B cell (primary cell): ENCODE data around the gene AMMECR1L. TPM values are rescaled to one million over a fixed set of nuclear protein-coding genes. Genes with fewer than 3 reads are reported as not detected.

ENCODE experiments used
- ATAC-seq: fragments of 200-7000 bp; cut with Tn5 transposase; one replicate; pipeline ENCODE4 v1.10.0; 2021; ENCODE audit warnings: low read depth, mild to moderate bottlenecking, moderate number of reproducible peaks, moderate library complexity
- CTCF ChIA-PET: fragments of 350-600 bp; sonication (Branson Sonifier 250); formaldehyde crosslinking; loops from one replicate; lab custom pipeline; 2021; ENCODE audit warnings: antibody characterized with exemption, inconsistent platforms; lab: Charles Lee
- POLR2A ChIA-PET: fragments of 350-600 bp; sonication (Branson Sonifier 250); formaldehyde crosslinking; loops from one replicate; lab custom pipeline; 2021; ENCODE audit warnings: antibody characterized with exemption; lab: Charles Lee
- DNase-seq: peaks from one replicate; pipeline ENCODE4 v3.0.0; 2013
- H2AFZ ChIP-seq: 2 replicates; pipeline ENCODE4 v1.6.1; 2012; ENCODE audit warnings: mild to moderate bottlenecking, low read depth, low read length; ENCODE audit not compliant: insufficient read depth, poor library complexity, severe bottlenecking
- H3K27ac ChIP-seq, 2 donors: 1 replicate in 1 of 2; 2 replicates in 1 of 2; pipeline ENCODE4 v1.5.1; 2012 to 2013; ENCODE audit warnings: low read length in 2 of 2, mild to moderate bottlenecking in 2 of 2, moderate library complexity in 1 of 2
- H3K27me3 ChIP-seq, 4 experiments: fragments of 200-600 bp in 1 of 4; sonication (generic) in 1 of 4; replicated peaks in 1 of 4; 1 replicate in 2 of 4; 2 replicates in 2 of 4; pipeline versions ENCODE4 v1.6.1 to v1.7.0; 2013 to 2016; ENCODE audit warnings: low read length in 3 of 4, mild to moderate bottlenecking in 2 of 4, mixed read lengths in 1 of 4, moderate library complexity in 1 of 4; ENCODE audit not compliant: insufficient read depth in 4 of 4, control insufficient read depth in 3 of 4; ENCODE audit errors: control extremely low read depth in 1 of 4
- H3K36me3 ChIP-seq, 2 experiments: replicated peaks in 1 of 2; 1 replicate in 1 of 2; 2 replicates in 1 of 2; pipeline versions ENCODE4 v1.6.1 to v1.7.1; 2013; ENCODE audit warnings: low read length in 1 of 2; ENCODE audit not compliant: insufficient read depth in 2 of 2, control insufficient read depth in 1 of 2; ENCODE audit errors: control extremely low read depth in 1 of 2, extremely low read depth in 1 of 2
- H3K4me1 ChIP-seq, 2 donors: fragments of 200-600 bp in 1 of 2; sonication (generic) in 1 of 2; 1 replicate in 1 of 2; 2 replicates in 1 of 2; pipeline versions ENCODE4 v1.5.1 to v1.6.1; 2013 to 2017; ENCODE audit warnings: low read length in 2 of 2; ENCODE audit not compliant: control insufficient read depth in 2 of 2, insufficient read depth in 2 of 2
- H3K4me2 ChIP-seq: replicated peaks from 2 replicates; pipeline ENCODE3; 2012; ENCODE audit warnings: mild to moderate bottlenecking, low read depth, low read length; ENCODE audit not compliant: poor library complexity, severe bottlenecking
- H3K4me3 ChIP-seq, 5 experiments: fragments of 200-600 bp in 1 of 5; sonication (generic) in 1 of 5; 1 replicate in 3 of 5; 2 replicates in 2 of 5; pipeline versions ENCODE4 v1.5.1 to v1.7.0; 2011 to 2016; ENCODE audit warnings: low read length in 4 of 5, mild to moderate bottlenecking in 4 of 5, low read depth in 2 of 5, control low read depth in 1 of 5, moderate library complexity in 1 of 5; ENCODE audit not compliant: insufficient read depth in 1 of 5; ENCODE audit errors: control extremely low read depth in 1 of 5, extremely low read depth in 1 of 5
- H3K79me2 ChIP-seq: fragments of 200-600 bp; sonication (generic); one replicate; pipeline ENCODE4 v1.6.0; 2016; ENCODE audit warnings: low read length; ENCODE audit not compliant: control insufficient read depth, insufficient read depth
- H3K9ac ChIP-seq: fragments of 200-600 bp; sonication (generic); 2 replicates; pipeline ENCODE4 v1.6.1; 2017; ENCODE audit warnings: mild to moderate bottlenecking, low read length, moderate library complexity
- H3K9me3 ChIP-seq, 3 donors: one replicate each; pipeline versions ENCODE4 v1.6.1 to v1.7.1; 2013; ENCODE audit warnings: low read length in 2 of 3; ENCODE audit not compliant: control insufficient read depth in 2 of 3, insufficient read depth in 1 of 3; ENCODE audit errors: control extremely low read depth in 1 of 3
- H4K20me1 ChIP-seq: 2 replicates; pipeline ENCODE4 v1.6.0; 2012; ENCODE audit warnings: mild to moderate bottlenecking, low read length; ENCODE audit not compliant: insufficient read depth, control insufficient read depth, poor library complexity, severe bottlenecking
- H3K27ac Mint-ChIP-seq: one replicate; pipeline ENCODE4 v1.8.0; 2021; ENCODE audit warnings: mixed read lengths
- H3K27me3 Mint-ChIP-seq: one replicate; pipeline ENCODE4 v1.8.0; 2021; ENCODE audit warnings: mixed read lengths
- H3K4me1 Mint-ChIP-seq: one replicate; pipeline ENCODE4 v1.8.0; 2021; ENCODE audit warnings: mixed read lengths
- H3K4me3 Mint-ChIP-seq: one replicate; pipeline ENCODE4 v1.8.0; 2021; ENCODE audit warnings: mixed read lengths
- H3K9me3 Mint-ChIP-seq: one replicate; pipeline ENCODE4 v1.8.0; 2022; ENCODE audit warnings: mixed read lengths; ENCODE audit not compliant: insufficient read depth
- EZH2 ChIP-seq: IDR thresholded peaks from 2 replicates; pipeline ENCODE4 v1.6.1; 2012; ENCODE audit warnings: borderline replicate concordance, low read depth, mild to moderate bottlenecking, moderate library complexity, low read length; ENCODE audit not compliant: insufficient read depth, poor library complexity, severe bottlenecking
- WGBS: methylation state at CpG from one replicate; pipeline ENCODE4 v1.1.5; 2013; ENCODE audit warnings: missing lambda C conversion rate; ENCODE audit not compliant: insufficient coverage; 5-methylcytosine and 5-hydroxymethylcytosine counted together
- intact Hi-C: fragments of 100-400 bp; cut with micrococcal nuclease; formaldehyde crosslinking; loops from one replicate; pipeline ENCODE4 v1.10.0; 2022
- polyA plus RNA-seq: library from polyadenylated mRNA; depleted of rRNA; stranded (reverse); fragments of >200 nt; gene quantifications from 2 replicates; pipeline ENCODE4 v1.2.3, GENCODE V29; 2012
- total RNA-seq, 2 donors: library from RNA; stranded (reverse); fragments of 120-200 nt in 1 of 2; gene quantifications; 1 replicate in 1 of 2; 2 replicates in 1 of 2; pipeline versions ENCODE4 v1.2.3 to v1.2.4, GENCODE V29; 2013 to 2022
- TF ChIP-seq, protein P1 (sequence below): fragments of 200-600 bp; IDR thresholded peaks from one replicate; pipeline ENCODE4 v1.8.0; 2022; ENCODE audit warnings: antibody characterized with exemption, mild to moderate bottlenecking

Gene AMMECR1L
- total and polyA plus RNA-seq, 2 donors (not counting 1 experiment from before 2014, with no cell fraction given): 8.3 to 15.2 TPM

DNA sequence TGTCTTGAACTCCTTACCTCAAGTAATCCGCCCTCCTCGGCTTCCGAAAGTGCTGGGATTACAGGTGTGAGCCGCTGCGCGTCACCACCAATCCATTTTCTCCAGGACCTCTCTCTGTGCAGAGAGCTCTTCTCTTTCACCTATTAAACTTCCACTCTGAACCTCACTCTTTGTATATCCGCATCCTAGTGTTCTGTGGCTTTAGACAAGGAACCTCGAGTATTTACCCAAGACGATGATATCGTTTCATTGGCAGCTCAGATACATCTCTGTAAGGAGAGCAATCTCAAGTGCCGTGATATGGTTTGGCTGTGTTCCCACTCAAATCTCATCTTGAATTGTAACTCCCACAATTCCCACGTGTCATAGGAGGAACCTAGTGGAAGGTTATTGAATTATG lies 59.7 kb downstream of the AMMECR1L start:
- Histone ChIP-seq H3K27ac (no peak overlapping the region), H2AFZ (no peak overlapping the region), H3K4me2 (no peak overlapping the region), H4K20me1 (peaks cover 19% of the 10 kb centered on the region), H3K27me3 (peaks cover 0 to 31% (median 2%) of the 10 kb centered on the region in 4 experiments), H3K36me3 (no peaks in the 10 kb centered on the region), H3K4me3 (no peak overlapping the region), H3K9ac (no peak overlapping the region), H3K9me3 (peaks cover 0 to 27% (median 22%) of the 10 kb centered on the region in 3 donors), H3K79me2 (peaks cover 4% of the 10 kb centered on the region), H3K4me1 (peaks cover 25 to 28% of the 10 kb centered on the region in 2 donors)
- 99% methylated on average over 10 of the region's 12 CpGs for WGBS
- Mint-ChIP-seq H3K27ac (no peak overlapping the region), H3K9me3 (no peaks in the 10 kb centered on the region), H3K4me1 (peaks cover 35% of the 10 kb centered on the region), H3K27me3 (peaks cover 22% of the 10 kb centered on the region), H3K4me3 (no peak overlapping the region)
- ATAC-seq (no peak), DNase-seq (no peak)
- CTCF ChIA-PET: no interaction called here
- TF ChIP-seq, protein P1, sequence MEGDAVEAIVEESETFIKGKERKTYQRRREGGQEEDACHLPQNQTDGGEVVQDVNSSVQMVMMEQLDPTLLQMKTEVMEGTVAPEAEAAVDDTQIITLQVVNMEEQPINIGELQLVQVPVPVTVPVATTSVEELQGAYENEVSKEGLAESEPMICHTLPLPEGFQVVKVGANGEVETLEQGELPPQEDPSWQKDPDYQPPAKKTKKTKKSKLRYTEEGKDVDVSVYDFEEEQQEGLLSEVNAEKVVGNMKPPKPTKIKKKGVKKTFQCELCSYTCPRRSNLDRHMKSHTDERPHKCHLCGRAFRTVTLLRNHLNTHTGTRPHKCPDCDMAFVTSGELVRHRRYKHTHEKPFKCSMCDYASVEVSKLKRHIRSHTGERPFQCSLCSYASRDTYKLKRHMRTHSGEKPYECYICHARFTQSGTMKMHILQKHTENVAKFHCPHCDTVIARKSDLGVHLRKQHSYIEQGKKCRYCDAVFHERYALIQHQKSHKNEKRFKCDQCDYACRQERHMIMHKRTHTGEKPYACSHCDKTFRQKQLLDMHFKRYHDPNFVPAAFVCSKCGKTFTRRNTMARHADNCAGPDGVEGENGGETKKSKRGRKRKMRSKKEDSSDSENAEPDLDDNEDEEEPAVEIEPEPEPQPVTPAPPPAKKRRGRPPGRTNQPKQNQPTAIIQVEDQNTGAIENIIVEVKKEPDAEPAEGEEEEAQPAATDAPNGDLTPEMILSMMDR: no peak
- TF ChIP-seq EZH2: no peak
- intact Hi-C loops: no loop called here
- POLR2A ChIA-PET: no interaction called here

DNA sequence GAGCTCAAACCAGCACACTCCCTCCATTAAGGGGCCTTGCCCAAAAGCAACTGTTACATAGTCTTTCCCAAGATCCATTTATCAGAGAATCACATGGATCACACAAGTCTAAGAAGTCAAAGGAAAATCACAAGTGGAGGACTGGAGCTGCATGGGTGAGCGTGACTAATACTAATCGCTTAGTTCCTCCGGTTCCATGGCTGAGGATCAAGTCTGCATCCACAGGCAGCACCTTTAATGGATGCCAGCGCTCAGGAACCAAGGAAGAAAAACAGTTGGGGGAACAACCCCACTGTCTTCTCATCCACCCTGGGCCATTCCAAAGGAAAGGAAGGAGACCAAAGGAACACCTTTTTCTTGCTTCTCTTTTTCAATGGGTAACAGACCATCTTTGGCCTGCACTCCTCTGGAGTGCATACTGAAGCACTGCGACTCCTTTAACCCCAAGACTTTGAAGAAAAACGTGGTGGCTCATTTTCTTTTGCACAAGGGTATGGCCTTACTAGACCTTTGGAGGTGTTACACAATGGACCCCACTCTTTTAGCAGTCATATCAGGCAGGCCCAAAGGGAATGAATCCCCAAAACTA lies 65.6 kb downstream of the AMMECR1L start:
- no peaks in the 10 kb centered on the region for H3K79me2 ChIP-seq
- H3K27ac ChIP-seq: no peak overlapping the region
- peaks cover 5% of the 10 kb centered on the region for H3K9me3 Mint-ChIP-seq
- intact Hi-C loops: no loop called here
- TF ChIP-seq, protein P1: no peak
- no peak for TF ChIP-seq EZH2
- no peak for ATAC-seq
- H4K20me1 ChIP-seq: no peaks in the 10 kb centered on the region
- CTCF ChIA-PET: interaction anchor here (1.2 to 1.9 kb wide), 2 partner anchors 9 to 229 kb away, joined by 3 to 7 read pairs; partner anchors contain the start of gene WDR33
- H3K36me3 ChIP-seq: no peaks in the 10 kb centered on the region
- no peak overlapping the region for H3K4me3 ChIP-seq
- no peak overlapping the region for H3K9ac ChIP-seq
- no peaks in the 10 kb centered on the region for H3K4me1 Mint-ChIP-seq
- 100% methylated on average over 3 of the region's 6 CpGs for WGBS
- H3K4me2 ChIP-seq: no peak overlapping the region
- DNase-seq: no peak
- peaks cover 2 to 23% (median 21%) of the 10 kb centered on the region in 3 donors for H3K9me3 ChIP-seq
- no peak overlapping the region for H3K27ac Mint-ChIP-seq
- no peak overlapping the region for H2AFZ ChIP-seq
- H3K27me3 ChIP-seq: peaks cover 0 to 14% (median 5%) of the 10 kb centered on the region in 4 experiments
- POLR2A ChIA-PET: no interaction called here
- no peak overlapping the region for H3K4me3 Mint-ChIP-seq
- H3K27me3 Mint-ChIP-seq: peaks cover 25% of the 10 kb centered on the region
- no peaks in the 10 kb centered on the region for H3K4me1 ChIP-seq
